ENCODE measurements around the gene BGLAP.

The BGLAP gene

GRCh38 chr1:156228501-156228900 lies 13.5 kb upstream of the BGLAP start:
- DNase-seq = no peak

- no peak for DNase-seq
These were observed 12.0 kb upstream of the BGLAP start for GRCh38 chr1:156229809-156230472.

- DNase-seq = no peak
These were observed 11.5 kb upstream of the BGLAP start for GRCh38 chr1:156230473-156230837.

- no peak for DNase-seq
These were observed 9.6 kb upstream of the BGLAP start for GRCh38 chr1:156232201-156232894.

GRCh38 chr1:156233426-156234127 lies 8.4 kb upstream of the BGLAP start:
- no peak for DNase-seq

- DNase-seq = no peak
These were observed 5.8 kb upstream of the BGLAP start for GRCh38 chr1:156236164-156236563.

GRCh38 chr1:156238248-156238647 lies 3.7 kb upstream of the BGLAP start:
- DNase-seq = no peak

- no peak for DNase-seq
These were observed 623 bp upstream of the BGLAP start for GRCh38 chr1:156241311-156241811.

GRCh38 chr1:156242738-156243137 lies 754 bp downstream of the BGLAP start:
- no peak for DNase-seq

- no peak for DNase-seq
These were observed 2.1 kb downstream of the BGLAP start for GRCh38 chr1:156244126-156244525.

GRCh38 chr1:156244712-156245111 lies 2.7 kb downstream of the BGLAP start:
- no peak for DNase-seq

GRCh38 chr1:156245451-156246232 lies 3.7 kb downstream of the BGLAP start:
- DNase-seq = peak; percentile 45

GRCh38 chr1:156246241-156246780 lies 4.3 kb downstream of the BGLAP start:
- no peak for DNase-seq

GRCh38 chr1:156246781-156247459 lies 4.9 kb downstream of the BGLAP start:
- DNase-seq = no peak

- DNase-seq = no peak
These were observed 5.7 kb downstream of the BGLAP start, which contains the start of gene PAQR6 for GRCh38 chr1:156247460-156248322. TSS of gene PAQR6 (minus strand) at chr1:156248056. CDS start at chr1:156246731, 1,325 bp downstream.

- DNase-seq = no peak
These were observed 6.3 kb downstream of the BGLAP start for GRCh38 chr1:156248323-156248683.

GRCh38 chr1:156249593-156249992 lies 7.6 kb downstream of the BGLAP start:
- DNase-seq = no peak

GRCh38 chr1:156251527-156251926 lies 9.5 kb downstream of the BGLAP start:
- DNase-seq = no peak

- DNase-seq = no peak
These were observed 11.7 kb downstream of the BGLAP start for GRCh38 chr1:156253634-156254033.

- no peak for DNase-seq
These were observed 15.7 kb downstream of the BGLAP start for GRCh38 chr1:156257711-156258110.

GRCh38 chr1:156258859-156259258 lies 16.9 kb downstream of the BGLAP start:
- no peak for DNase-seq

All from activated CD4-positive, alpha-beta T cell treated with anti-CD3 and anti-CD28 coated beads, Interleukin-2, amount 50 U/mL, for 16 hours (primary cell).